GM12892 (cell line): ENCODE data around the gene LAMA3.

Experiments
- POLR2A ChIP-seq: IDR thresholded peaks from 2 replicates; pipeline ENCODE4 v1.6.1; 2011; ENCODE audit warnings: low read depth, low read length, control low read depth
- POLR2AphosphoS5 ChIP-seq: IDR thresholded peaks from 2 replicates; pipeline ENCODE4 v1.6.1; 2011; ENCODE audit warnings: low read depth, low read length, control low read depth

GRCh38 chr18:23824669-23825068 lies 135.4 kb downstream of the LAMA3 start:
- no peak for TF ChIP-seq POLR2AphosphoS5
- TF ChIP-seq POLR2A = no peak
